ENCODE measurements around the gene TMEM164.

Gene TMEM164

DNA sequence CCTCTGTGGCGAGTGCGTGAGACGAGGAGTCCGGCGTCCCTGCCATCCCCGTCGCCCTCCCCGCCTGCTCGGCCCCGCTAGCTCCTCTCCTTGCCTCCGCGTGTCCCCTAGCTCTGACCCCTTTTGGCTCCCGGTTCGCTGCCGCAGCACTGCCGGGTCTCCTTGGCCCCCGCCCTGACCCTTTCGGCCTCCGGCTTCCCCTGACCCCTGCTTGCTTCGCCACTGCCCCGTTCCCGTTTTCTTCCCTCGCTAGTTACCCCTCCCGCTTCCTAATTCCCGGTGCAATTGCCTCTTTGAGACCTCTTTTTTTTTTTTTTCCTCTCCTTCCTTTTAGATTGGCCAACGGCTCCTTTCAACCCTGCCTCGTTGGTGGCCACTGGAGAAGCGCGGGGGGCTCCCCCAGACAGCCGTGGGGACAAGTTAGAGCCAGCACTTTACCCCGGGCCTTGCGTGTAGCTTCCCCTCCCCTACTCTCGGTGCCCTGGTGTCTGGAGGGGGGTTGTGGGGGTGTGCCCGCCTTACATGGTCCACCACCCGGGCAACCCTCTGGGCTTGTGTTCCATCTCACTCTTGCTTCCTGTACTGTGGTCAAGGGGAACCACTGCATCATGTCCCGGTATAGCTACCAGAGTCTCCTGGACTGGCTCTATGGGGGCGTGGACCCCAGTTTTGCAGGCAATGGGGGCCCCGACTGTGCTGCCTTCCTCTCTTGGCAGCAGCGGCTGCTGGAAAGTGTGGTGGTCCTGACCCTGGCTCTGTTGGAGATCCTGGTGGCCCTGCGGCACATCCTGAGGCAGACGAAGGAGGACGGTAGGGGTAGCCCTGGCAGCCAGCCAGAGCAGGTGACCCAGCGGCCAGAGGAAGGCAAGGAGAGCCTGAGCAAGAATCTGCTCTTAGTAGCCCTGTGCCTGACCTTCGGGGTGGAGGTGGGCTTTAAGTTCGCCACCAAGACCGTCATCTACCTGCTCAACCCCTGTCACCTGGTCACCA lies 548 bp downstream of the TMEM164 start:
- no peak for DNase-seq (ENCODE audit: low read depth)

DNA sequence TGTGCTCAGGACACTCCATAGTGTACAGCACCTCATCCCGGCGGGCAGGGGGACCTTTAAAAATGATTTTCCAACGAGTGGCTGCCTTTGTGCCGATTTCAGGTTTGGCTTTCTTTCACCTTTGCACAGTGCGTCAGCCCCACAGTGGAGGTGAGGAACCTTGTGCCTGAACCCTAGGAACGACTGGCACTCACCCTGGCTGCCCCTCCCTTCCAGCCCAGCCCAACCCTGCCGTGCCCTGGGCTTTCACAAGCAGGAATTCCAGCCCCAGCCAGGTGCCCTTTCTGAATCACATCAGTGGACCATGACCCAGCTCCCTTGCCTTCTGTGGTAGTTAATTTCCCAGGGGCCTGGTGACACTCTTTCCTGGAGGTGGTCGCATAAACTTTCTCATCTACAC lies 1.3 kb downstream of the TMEM164 start:
- no peak for DNase-seq (ENCODE audit: low read depth)

DNA sequence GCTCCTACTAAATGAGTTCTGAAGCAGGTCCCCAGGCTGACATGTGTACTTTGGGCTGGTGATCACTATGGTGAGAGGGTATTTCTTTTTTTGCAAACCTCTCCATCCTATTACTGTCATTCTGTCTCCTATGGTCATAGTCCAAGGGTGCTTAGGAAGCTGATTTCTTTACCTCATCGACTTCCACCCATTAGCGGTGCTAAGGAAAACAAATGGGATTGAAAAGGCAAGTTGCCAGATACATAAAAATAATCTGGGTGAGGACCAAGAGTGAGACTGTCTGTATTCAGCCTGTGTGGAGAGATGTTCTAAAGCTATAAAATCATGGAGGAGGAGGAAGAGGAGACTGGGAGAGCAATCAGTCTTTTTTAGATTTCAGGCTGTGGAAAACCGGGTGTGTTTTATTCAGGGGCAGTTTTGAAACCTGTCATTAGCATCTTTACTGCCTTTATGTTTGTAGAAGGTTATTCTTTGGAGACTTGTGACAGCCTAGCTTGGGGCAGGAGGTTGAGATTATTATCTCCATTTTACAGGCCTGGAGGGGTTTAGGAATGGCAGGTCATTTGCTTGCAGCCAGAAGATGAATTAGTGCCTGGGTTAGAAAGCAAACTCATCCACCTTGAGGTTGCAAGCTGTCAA lies 1.9 kb downstream of the TMEM164 start:
- DNase-seq (ENCODE audit: low read depth) = no peak

DNA sequence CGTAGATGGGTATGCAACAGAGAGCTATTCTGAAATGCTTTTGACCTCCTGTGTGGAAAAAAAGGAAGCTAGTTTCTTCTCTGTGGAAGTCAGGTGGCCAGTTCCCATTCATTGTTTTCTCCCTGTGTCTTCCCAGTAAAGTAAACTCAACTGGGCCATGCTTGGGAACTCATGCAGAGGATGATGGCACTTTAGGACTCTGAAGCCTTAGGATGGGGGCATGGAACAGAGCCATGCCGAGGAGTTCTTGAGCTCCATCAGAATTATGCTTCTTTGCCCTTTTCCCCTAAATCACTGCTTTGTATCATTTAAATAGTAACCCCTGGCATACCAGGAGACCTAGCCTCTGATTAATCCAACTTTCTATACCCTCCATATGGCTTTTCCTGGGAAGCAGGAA lies 3.2 kb downstream of the TMEM164 start:
- no peak for DNase-seq (ENCODE audit: low read depth)

DNA sequence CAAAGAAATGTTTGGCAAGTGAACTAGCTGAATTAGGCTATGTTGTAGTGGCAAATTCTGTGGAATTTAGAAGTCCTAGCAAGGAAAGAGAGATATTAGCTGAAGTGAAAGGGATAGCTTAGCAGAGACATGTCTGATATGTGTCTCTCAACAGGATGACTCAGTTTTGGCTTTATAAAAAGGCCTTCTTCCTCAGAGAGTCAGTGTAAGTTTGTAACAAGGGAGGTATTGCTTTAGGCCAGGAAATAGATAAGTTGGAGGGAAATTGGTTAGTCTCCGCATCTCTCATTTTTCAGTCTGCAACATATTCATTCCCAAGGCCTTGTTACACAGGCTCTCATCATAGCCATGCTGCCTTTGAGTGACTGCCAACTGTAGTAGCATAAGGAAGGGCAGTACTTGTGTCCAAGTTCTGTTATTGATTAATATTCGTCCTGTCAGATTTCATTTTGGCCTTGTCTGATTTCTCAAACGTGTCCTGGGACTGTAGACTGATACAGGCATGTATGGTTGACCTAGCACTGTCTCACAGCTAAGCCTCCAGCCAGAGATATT lies 4.0 kb downstream of the TMEM164 start:
- no peak for DNase-seq (ENCODE audit: low read depth)

DNA sequence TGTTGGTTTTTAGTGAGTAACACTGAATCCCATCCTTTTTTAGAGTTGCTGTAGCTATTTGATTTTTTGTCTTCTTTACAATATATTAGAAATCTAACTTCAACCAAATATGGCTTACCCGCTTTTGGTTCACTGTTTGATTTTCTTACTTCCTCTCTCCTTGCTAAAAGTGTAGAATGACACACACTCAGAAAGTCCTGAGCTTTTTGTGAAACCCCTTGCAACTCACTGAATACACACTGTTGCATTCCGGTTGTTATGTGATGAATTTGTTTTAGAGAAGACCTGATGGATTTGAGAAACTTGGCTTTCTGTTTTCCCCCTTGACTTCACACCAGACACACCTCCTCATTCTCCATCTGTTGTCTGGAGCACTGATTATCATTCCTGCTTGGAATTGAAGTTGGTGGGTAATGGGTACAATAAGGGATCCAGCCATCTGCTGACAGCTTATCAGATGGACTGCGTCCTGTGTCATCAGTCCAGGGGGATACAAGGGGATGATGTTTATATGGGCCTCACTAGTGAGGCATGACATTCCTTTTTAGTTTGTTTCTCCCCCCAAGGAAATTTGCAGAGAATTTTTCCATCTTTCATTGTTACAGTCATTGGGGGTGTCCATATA lies 5.2 kb downstream of the TMEM164 start:
- DNase-seq (ENCODE audit: low read depth) = no peak

DNA sequence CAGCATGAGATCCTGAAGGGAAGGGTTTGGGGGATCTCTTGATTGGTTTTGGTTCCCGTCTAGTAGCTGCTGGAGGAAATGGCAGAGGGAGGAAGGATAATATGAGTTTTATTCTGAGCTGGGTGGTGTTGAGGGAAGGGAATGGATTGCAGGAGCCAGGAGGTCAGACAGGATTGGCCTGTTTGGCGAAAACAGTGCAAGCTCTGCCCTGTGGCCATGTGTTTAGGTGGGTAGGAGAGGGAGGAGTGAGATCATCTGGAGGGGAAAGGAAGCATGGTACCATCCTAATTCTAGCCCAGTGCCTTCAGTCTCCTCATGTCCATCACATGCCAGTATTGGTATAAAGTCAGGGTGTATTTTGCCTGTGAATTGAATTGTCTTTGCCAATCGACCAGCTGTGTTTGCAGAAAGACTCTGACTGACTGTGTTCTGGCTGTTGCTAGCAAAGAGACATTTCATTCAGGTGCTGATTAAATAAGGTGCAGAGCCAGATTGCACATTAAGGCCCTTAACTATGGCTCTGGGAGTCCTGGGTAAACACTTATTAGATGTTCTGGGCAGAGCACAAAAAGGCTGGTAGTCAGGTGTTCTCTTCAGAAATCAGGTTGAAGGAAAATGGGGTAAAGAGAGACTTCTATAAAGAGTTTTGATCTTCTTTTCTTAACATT lies 10.0 kb downstream of the TMEM164 start:
- DNase-seq (ENCODE audit: low read depth) = no peak

DNA sequence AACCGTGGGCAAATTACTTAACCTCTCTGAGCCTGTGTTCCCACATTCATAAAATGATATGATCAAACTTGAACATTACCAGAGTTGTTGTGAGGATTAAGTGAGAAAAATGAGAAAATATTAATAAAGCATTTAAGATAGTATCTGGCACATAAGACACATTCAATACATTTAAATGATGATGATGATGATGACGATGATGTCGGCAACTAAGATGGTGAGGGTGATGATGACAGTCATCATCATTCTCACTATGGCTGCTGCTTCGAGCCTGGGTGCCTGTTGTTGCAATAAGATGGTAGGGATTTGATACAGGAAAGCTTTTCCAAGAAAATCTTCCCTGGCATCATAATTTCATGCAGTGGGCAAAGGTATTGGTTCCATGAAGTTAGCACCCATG lies 11.1 kb downstream of the TMEM164 start:
- no peak for DNase-seq (ENCODE audit: low read depth)

DNA sequence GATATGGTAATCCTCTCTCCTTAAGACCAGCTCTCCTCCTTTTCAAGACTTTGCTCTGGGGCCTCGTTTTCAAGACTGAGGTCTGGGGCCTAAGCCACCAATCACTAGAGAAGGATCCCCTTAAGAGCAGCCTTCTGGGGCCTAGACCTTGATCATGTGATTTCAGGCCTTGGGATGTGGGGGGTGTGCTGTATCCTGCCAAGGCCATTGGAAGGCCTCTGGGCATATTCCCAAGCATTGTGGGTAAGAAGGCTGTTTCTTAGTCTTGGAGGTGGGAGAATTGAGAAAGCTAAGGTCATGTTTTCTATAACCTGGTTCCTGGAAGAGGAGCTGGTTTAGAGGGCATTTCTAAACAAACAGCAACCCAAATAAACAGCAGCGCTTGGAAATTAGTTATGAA lies 12.1 kb downstream of the TMEM164 start:
- no peak for DNase-seq (ENCODE audit: low read depth)

DNA sequence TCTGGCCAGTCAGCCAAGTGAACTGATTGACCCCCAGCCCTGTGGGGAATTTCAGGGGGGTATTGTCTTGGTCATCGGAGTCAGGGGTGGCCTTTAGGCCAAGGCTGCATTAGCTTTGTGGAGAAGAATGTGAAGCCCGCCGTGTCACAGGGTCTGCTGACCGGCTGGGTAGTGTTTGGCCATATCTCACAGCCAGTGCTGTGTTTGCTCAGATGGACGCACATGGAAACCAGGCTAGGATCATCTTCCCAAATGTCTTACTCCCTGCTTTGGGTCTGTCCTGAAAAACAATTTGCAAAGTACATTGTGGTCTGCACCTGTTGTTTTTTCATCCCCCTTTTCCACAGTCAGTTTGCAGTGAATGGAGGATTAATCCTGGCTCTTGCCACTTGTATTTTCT lies 13.0 kb downstream of the TMEM164 start:
- no peak for DNase-seq (ENCODE audit: low read depth)

DNA sequence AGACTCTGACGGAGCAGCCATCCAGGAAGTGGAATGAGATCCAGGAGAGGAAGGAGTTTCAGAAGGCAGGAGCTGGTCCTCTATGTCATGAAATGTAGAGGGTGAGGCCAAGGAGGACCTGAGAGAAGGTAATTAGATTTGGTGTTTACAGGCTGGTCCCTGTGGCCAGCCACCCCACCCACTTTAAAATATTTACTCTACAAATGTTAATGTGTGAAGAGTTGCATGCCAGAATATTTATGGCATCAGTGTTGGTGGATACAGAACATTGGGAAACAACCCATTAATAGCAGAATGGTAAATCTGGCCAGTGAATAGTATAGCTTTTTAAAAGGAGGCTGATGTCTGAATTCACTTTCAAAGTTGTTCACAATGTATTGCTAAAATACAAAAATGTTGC lies 17.6 kb downstream of the TMEM164 start:
- DNase-seq (ENCODE audit: low read depth) = no peak

DNA sequence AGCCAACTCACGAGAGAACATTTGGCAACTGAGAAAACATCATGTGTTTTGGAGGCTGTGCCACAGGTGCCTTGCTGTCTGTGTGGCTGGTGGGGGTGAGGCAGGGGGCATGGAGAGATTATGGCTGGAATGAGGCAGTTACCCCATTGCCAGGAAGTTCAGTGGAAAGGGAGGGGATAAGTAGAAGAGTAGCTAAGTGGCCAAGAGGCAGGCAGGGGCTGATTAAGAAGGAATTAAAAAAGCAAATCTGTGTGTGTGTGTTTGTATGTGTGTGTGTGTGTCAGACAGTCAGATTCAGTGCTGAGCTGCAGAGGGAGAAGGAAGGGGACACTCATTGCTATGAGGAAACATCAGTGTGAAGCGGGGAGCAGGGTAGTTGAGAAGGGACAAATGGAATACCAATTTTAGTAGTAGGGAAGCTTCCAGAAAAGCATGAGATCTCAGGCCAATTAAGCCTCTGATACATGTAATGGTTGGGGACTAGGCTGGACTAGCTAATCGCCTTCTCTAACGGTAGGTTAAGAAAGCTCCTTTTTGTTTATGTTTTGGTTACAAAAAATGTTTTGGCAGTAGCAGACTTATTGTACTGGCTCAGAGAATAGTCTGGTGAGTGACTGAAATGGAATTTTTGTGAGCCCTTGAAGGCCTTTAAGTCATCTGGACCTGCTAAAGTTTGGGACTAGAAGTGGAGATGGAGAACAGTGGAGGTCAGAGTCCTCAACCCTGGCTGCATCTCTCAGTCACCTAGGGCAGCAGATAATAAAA lies 18.5 kb downstream of the TMEM164 start:
- no peak for DNase-seq (ENCODE audit: low read depth)

DNA sequence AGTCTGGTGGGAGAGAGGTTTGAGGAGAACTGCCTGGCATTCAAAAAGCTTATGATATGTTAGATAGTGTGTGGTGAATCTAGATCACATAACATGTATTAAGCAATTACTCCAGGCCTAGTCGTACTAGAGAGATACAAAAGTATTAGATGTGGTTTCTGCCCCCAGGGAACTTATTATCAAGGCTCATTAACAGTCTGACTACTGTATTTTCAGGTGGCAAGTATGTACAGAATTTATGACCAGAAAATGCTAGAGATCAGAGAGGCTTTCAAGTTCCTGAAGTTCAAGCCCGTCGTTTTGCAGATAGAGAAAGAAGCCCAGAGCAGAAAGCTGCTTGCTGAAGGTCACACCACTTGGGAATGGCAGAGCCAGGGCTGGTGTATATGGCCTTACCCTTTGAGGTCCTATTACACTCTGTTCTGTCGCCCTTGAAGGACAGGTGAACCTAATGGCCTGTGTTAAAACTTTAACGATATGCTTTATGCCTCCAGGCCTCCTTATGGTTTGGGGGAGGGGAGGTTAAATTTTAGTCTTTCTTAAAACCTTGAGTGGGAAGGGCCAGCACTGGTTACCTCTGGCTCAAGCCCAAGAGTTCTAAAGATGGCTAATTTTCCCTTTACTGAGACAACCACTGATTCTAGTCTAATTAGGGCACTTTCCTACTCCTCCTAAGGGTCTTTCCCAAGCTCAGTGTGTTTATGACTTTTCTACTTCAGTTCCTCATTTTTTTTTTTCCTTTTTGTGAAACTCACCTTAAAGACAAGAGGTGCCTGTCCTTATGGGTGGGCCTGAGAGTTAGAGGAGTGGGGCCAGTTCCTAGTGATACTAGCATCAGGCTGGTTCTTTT lies 19.9 kb downstream of the TMEM164 start:
- no peak for DNase-seq (ENCODE audit: low read depth)

DNA sequence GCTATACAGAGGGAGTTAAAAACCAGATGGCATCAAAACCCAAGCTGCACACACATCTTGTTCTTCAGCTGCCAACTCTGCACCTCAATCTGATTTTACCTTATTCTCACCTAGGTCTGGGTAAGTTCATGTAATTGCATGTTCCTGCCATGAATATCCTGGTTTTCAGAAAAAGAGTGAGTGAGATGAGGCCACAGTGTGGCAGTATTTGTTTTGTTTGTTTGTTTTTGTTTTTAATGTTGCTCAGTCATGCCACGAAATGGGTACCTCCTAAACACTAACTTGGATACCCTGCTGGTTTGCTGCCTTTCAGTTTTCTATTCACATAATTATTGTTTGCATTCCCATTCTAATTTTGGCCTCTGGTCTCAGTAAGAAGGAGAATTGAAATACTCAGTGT lies 22.5 kb downstream of the TMEM164 start:
- no peak for DNase-seq (ENCODE audit: low read depth)

DNA sequence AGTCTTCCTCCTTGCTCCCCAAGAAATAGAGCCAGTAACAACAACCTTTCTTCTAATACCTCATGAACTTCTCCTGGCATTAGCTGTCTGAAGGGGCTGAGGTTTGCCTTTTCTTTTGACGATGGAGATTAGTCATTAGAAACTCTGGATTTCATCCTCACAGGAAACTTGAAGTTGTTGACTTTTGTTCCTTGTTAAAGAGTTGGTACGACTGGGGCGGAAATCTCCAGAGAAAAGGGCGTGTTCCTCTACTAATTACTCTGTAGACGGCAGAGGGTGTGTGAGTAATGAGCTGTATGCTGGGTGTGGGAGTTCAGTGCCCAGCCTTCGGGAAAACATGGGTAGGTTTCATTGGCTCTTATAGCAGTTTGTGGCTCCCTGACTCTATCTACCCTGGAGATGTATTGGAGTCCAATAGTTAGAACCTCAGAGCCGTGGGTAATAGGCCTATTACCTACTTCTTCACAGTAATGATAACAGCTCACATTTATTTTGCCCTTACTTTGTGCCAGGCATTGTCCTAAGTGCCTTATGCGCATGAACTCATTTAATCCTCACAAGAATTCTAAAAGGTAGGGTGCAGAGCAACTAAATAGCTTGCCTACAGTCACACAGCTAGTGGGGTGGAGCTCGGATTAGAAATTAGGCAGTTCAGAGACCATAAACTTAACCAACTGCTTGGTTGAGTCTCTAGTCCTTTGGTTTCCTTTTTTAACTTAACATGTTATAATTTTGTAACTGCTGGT lies 23.4 kb downstream of the TMEM164 start:
- no peak for DNase-seq (ENCODE audit: low read depth)

DNA sequence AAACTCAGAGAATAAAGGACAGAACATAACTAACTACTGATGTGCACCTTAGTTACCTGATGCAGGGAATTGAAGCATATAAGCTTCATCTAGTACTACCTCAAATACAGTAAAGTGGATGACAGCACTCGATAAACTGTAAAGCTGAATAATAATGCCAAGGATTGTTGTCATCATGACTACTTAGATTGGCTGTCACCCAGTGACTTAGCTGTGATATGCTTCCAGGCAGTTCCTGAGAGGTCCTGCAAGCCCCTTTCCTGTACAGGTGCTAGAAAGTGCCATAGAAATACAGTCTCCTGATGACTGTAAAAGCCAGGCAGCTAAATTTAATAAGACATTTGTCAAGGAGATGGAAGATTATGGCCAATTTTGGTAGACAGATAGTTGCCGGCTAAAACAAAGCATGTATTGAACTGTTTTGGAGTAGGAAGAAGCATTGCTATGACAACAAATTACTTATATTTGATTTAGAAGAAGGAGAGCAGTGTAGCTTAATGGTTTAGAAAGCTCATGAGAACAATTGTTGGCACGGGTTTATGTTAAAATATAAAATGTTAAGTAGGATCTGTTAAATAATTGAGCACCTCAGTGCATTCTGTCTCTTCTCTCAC lies 29.7 kb downstream of the TMEM164 start:
- DNase-seq (ENCODE audit: low read depth) = no peak

DNA sequence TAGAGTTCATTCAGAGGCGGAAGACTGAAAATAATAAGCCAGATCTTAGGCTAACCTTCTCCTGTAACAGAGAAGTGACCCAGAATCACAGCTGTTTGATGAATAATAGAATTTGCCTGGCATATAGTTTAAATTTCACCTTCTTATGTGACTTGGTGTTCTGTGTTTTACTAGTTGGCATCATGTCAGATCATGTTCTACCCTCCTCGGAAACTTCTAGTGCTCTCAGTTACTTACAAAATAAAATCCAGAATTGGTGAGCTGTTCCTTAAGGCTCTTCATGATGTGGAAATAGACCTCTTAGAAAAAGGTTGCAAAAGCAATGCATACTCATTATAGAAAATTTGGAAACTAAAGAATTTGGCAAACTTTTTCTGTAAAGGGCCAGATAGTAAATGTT lies 31.1 kb downstream of the TMEM164 start:
- no peak for DNase-seq (ENCODE audit: low read depth)

DNA sequence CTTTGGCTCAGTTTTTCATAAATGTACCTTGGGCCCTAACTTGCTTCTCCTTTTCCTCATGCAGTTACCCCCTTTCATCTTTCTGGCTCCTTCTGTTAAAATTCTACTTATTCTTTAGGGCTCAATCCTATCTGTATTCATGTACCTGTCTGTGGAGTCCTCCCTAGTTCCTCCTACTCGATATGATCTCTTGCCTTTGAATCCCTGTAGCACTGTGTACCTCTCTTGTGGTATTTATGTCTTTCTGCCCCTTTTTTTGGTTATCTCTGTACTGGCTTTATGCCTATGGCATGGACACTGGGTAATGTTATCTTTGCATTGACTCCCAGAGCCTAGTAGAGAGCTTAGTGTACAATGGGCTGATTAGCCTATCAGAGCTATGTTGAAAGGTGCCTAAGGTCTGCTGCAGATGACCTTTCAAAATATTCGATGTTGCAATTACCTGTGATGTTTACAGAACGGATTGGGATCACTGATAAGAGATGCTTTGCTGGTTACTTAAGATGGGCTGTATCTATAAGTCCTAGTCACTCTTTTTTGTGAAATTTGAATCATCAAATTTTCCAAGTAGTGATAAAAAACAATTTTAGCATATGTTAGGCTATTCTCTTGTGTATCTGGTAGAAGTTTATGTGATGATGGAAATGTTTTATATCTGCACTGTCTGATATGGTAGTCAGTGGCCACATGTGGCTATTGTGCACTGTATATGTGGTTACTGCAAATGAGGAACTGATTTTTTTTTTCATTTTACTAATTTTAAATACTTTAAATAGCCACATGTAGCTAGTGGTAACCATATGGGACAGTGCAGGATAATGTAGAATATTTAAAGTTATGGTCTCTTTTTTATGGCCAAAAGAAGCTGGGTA lies 33.5 kb downstream of the TMEM164 start:
- no peak for DNase-seq (ENCODE audit: low read depth)
